ENCODE results near the gene CRTAC1. TPM values are rescaled to one million over a fixed set of nuclear protein-coding genes. Genes with fewer than 3 reads are reported as not detected.

The CRTAC1 gene
- total and polyA plus RNA-seq, 10 of the 15 experiments (the other 5 are each of a cell fraction or from before 2014, with no cell fraction given) = 0.10 TPM; not detected in 9

GRCh38 chr10:97916586-97916985 lies 113.8 kb downstream of the CRTAC1 start (continued):
- TF ChIP-seq SUPT20H (IDR thresholded peaks at IDR 0.05; ENCODE audit: borderline replicate concordance, control insufficient read depth, low read depth, low read length) (no peak), ASH2L (IDR thresholded peaks at IDR 0.05; ENCODE audit: borderline replicate concordance, low read depth) (no peak), CEBPZ (IDR thresholded peaks at IDR 0.05; ENCODE audit: low read depth, low read length) (no peak)

- DNase-seq (ENCODE audit: low read depth, low spot score) (no peak), FAIRE-seq (no peak), ATAC-seq (no peak)
- CTCF ChIA-PET = interaction anchor here (0.6 to 7.1 kb wide), 15 partner anchors 8 to 1361 kb away, joined by 3 to 143 read pairs (median 5); no protein-coding TSS in a partner anchor
- Histone ChIP-seq H3K9ac (ENCODE audit: control insufficient read depth, insufficient read depth, low read length) (no peak overlapping the region), H3K27me3 (replicated peaks in 1 of 2; ENCODE audit: control insufficient read depth in 2 of 2, insufficient read depth in 2 of 2, low read length in 1 of 2) (peaks cover 0 to 2% of the 10 kb centered on the region in 2 experiments; a peak in 1 of 4 replicates), H3K4me1 (ENCODE audit: control insufficient read depth, insufficient read depth, low read length) (no peaks in the 10 kb centered on the region), H4K20me1 (ENCODE audit: control insufficient read depth, insufficient read depth) (no peaks in the 10 kb centered on the region), H3K79me2 (ENCODE audit: control insufficient read depth, insufficient read depth, low read length) (no peaks in the 10 kb centered on the region), H3K4me3 (no peak overlapping the region), H2AFZ (ENCODE audit: control insufficient read depth, low read depth, low read length) (no peak overlapping the region), H3K27ac (ENCODE audit: control insufficient read depth, insufficient read depth) (no peak overlapping the region), H3K9me3 (replicated peaks; ENCODE audit: control insufficient read depth, insufficient read depth, low read length) (no peaks in the 10 kb centered on the region), H3K4me2 (ENCODE audit: control insufficient read depth, insufficient read depth) (no peak overlapping the region), H3K36me3 (ENCODE audit: control insufficient read depth in 2 of 2, insufficient read depth in 2 of 2, low read length in 1 of 2) (no peaks in the 10 kb centered on the region)
- SMC1A ChIA-PET (ENCODE audit: uncharacterized antibody, unreplicated experiment) = interaction anchor here (1.1 to 2.7 kb wide), 3 partner anchors 112 to 130 kb away, joined by 5 to 25 read pairs (median 11); no protein-coding TSS in a partner anchor
- POLR2A ChIA-PET = interaction anchor here (0.6 kb wide), 2 partner anchors 148 to 517 kb away, joined by 6 to 7 read pairs; no protein-coding TSS in a partner anchor
- in situ Hi-C loops (cut with MboI) = loop anchor here (5.0 kb wide), 1 partner anchor 127 kb away; no protein-coding TSS in a partner anchor
- BruUV-seq (replicated peaks) = no TSS peak
- WGBS (ENCODE audit: insufficient coverage, insufficient replicate concordance, low lambda C conversion rate, missing lambda C conversion rate) = 36% methylated on average over 18 of the region's 21 CpGs
- intact Hi-C loops (cut with micrococcal nuclease; ENCODE audit: unreplicated experiment) = loop anchor here (1.0 to 10.0 kb wide), 2 partner anchors 130 to 749 kb away; no protein-coding TSS in a partner anchor
- RAD21 ChIA-PET (ENCODE audit: unreplicated experiment) = interaction anchor here (1.0 to 2.9 kb wide), 5 partner anchors 113 to 510 kb away, joined by 3 to 44 read pairs (median 6); no protein-coding TSS in a partner anchor
- TF ChIP-seq TBL1XR1 (IDR thresholded peaks at IDR 0.05; ENCODE audit: low read depth, low read length) (no peak), SUZ12 (IDR thresholded peaks at IDR 0.05; ENCODE audit: unreplicated experiment) (no peak), ETV6 (conservative IDR thresholded peaks at IDR 0.05 in 1 of 2, IDR thresholded peaks at IDR 0.05 in 1 of 2; ENCODE audit: borderline replicate concordance in 1 of 2, low read depth in 1 of 2) (no peak), E2F4 (IDR thresholded peaks at IDR 0.05; ENCODE audit: low read depth, low read length) (no peak), PAX5 (IDR thresholded peaks at IDR 0.05; ENCODE audit: borderline replicate concordance, low read depth, low read length) (no peak), ZNF207 (IDR thresholded peaks at IDR 0.05; ENCODE audit: borderline replicate concordance) (no peak), NR2C2 (IDR thresholded peaks at IDR 0.05; ENCODE audit: borderline replicate concordance, control insufficient read depth, insufficient read length, low read depth) (no peak), KDM1A (IDR thresholded peaks at IDR 0.05; ENCODE audit: borderline replicate concordance) (no peak), MTA3 (IDR thresholded peaks at IDR 0.05; ENCODE audit: borderline replicate concordance, low read length) (no peak), NKRF (conservative IDR thresholded peaks at IDR 0.05) (no peak)
Observed at GRCh38 chr10:97915346-97916131, 114.9 kb downstream of the CRTAC1 start.

Measured in GM12878 (cell line).